IPS DF 19.7 (cell line): ENCODE data around the gene HIP1R.

Source experiments
- DNase-seq: peaks from one replicate; pipeline ENCODE4 v3.0.0-alpha.2; 2013; ENCODE audit warnings: low read depth, low spot score

The HIP1R gene

DNA sequence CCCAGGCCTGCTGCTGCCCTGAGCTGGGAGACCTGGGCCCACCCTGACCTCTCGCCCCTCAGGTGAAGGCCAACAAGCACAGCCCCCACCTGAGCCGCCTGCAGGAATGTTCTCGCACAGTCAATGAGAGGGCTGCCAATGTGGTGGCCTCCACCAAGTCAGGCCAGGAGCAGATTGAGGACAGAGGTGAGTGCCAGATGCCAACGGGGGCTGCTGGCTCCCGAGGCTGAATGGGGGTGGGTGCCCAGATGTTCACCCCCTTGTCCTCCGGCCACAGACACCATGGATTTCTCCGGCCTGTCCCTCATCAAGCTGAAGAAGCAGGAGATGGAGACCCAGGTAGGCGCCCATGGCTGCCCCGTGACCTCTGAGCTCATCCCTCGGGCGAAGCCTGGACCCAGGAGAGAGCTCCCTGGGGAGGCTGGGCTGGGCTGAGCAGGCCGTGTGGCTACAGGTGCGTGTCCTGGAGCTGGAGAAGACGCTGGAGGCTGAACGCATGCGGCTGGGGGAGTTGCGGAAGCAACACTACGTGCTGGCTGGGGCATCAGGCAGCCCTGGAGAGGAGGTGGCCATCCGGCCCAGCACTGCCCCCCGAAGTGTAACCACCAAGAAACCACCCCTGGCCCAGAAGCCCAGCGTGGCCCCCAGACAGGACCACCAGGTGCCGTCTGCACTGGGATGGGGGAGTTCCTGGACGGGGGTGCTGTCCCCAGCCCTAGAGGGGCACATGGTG lies 25.8 kb downstream of the HIP1R start:
- DNase-seq, result no peak

DNA sequence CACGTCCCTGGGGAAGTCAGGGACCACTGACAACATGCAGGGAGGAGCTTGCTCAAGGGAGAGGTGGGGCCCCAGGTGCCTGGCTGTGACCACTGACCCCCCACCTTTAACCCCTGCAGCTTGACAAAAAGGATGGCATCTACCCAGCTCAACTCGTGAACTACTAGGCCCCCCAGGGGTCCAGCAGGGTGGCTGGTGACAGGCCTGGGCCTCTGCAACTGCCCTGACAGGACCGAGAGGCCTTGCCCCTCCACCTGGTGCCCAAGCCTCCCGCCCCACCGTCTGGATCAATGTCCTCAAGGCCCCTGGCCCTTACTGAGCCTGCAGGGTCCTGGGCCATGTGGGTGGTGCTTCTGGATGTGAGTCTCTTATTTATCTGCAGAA lies 26.3 kb downstream of the HIP1R start:
- DNase-seq, result no peak

DNA sequence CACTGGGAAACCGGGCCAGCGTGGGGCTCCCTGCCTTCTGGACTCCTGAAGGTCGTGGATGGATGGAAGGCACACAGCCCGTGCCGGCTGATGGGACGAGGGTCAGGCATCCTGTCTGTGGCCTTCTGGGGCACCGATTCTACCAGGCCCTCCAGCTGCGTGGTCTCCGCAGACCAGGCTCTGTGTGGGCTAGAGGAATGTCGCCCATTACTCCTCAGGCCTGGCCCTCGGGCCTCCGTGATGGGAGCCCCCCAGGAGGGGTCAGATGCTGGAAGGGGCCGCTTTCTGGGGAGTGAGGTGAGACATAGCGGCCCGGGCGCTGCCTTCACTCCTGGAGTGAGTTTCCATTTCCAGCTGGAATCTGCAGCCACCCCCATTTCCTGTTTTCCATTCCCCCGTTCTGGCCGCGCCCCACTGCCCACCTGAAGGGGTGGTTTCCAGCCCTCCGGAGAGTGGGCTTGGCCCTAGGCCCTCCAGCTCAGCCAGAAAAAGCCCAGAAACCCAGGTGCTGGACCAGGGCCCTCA lies 26.9 kb downstream of the HIP1R start:
- no peak for DNase-seq

DNA sequence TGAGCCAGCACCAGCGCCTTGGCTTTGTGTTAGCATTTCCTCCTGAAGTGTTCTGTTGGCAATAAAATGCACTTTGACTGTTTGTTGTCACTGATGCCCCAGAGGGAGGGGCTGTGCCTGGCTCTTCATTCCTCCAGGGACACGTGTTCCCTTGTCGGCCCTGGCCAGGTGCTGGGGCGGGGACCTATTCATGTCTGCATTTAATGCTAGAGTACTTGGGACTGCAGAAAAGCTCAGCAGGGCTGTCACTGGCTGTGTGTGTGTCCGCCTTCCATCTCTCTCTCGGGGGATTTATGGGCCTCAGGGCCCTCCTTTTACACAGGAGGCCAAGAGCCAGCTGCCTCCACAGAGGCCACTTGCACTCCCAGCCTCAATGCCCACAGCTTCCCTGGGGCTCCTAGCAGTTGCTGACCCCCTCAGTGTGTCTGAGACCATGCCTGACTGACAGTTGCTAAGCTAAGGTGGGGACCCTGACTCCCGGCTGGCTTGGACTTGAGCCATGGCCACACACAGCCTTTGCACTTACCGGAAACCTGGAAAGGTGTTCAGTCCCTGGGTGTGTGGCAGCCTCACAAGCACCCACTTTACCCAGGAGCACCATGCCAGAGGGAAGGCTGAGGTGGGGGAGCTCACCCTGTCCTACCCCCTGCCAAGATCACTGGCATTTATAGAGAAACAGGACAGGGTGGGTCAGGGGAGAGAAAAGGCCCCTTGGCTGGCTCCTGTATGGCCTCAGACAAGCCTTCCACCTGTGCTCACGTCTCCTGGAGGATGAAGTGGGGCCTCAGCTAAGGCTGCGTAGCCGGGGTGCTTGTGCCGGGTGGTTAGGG lies 27.8 kb downstream of the HIP1R start:
- DNase-seq, result no peak

DNA sequence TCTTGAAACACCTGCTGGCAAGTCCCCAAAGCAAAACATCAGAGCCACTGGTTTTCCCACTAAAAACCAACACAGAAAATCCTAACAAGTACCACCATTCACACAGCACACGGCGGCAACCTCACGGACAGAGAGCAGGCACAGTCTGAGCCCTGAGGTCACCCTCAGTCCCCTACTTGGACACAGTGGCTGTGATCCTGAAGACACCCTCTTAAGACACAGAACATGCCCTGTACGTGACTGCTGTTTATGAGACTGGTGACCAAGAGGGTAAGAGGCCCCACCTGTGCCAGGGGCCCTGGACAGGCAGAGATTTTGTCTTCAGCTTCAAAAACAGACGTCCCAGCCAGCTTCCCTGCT lies 29.6 kb downstream of the HIP1R start:
- DNase-seq, result no peak

DNA sequence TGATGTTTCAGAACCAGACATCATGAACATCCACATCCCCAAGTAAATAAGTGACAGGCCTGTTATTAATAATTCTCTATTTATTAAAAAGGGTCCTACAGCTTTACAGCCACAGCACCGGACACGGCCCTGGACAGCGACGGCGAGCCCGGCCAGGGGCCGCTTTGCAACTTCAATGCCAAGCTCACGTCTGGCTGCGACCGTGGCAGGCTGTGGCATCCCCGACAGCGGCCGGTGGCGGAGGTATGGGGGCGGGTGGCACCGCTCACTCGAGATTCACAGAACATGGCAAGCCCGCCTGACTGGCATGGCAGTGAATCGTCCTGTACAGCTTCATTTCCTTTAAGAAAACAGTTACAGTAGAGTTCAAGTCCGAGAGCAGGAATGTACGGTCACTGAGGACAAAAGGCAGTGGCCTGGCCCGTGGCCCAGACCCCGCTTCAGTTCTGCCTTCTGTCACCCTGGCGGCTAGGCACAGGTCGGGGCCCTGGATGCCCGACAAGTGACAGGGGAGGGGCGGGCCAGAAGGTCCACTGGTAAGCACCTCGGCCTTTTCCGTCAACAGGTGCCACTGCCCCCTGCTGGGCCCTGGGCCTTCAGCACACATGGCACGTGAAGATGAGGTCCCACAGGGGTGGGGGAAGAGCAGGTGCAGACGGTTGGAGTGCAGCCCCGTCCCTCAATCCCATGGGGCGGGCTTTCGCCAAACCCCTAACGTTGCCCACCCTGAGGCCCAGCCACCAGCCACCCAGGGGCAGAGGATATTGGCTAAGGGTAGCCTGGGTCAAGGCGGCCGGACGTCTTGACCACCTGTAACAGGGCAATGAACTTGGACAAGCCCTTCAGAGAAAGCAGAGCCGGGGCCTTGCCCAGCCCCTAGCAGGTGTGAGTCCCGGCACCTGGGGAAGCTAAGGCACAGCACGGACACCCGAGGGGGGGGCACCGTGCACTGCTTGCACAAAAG lies 30.3 kb downstream of the HIP1R start:
- no peak for DNase-seq

DNA sequence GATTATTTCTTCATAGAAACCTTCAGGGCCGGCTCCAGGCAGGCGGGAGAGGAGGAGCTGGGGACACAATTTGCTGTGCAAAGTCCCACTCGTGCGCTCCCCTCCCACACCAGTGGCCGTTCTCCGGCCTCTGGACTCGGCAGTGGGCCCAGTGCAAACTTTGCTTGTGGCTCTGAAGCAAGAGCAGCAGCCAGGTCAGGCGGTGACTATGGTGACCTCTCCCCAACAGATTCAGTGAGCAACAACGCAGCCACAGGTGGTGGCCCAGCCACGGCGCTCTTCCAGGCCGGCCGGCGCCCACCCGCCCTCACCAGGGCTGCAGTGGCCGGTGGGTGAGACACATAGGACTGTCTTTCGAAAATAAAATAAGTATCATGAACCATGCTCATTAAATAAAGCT lies 31.1 kb downstream of the HIP1R start:
- DNase-seq, result no peak

DNA sequence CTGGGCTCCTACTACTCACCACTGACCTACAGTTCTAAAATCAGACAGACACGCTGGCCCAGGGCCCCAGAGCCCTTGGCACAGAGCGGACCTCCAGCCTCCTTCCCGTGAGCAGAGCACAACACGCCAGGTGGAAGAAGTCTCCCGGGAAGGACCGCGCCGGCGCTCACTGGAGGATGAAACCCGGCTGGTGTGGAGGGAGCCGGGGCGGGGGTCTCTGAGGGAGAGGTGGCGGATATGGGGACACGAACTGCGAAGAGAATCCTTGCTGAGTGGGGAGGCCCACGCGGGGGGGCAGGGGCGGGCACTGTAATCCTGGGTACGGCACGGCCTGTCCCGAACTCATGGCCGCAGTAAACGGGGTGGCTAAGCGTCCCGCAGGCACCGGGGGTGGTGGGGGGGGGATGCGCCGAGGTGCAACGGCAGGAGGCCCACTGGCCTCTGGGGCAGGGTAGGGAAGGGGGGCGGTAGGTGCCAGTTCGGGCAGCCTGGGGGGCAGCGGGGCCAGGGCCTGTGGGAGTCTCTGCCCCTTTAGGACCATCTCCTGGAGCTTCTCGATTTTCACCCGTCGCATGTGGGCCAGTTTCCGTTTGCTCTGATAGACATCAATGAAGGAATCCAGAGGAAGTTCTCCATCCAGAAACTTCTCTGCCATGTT lies 31.8 kb downstream of the HIP1R start:
- DNase-seq, result no peak

DNA sequence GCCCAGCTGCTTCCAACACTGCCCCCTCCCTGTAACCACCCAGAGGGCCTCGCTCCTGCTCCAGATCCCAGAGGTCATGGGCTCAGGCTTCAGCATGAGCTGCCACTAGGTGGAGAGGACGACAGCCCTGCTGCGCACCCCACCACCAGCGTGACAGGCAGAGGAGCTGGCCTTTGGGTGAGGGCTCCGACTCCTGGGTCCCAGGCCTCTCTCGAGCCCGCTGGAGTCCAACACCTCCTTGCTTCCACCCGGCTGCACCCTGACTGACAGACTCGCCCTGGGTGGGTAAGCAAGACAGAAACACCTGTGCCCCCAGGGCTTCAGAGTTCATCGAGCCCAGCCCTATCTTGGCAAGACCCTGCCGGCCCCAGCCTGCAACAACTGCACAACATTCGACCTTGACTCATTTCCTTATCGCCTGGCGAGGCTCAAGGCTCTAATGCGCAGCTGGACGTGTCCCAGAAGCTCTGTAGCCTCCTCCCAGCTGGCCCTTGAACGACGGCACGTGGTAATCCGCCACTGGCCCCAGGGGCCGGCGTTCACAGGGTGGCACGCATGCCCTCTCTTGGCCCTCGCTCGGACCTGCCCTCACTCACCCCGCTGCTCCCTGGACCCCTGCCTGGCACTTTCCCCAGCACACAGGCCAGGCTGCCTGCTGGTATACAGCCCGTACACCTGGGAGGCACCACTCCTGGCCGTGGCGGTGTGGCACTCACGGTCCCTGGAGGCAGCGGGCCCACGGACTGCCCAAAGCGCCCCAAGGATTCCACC lies 32.6 kb downstream of the HIP1R start:
- no peak for DNase-seq

DNA sequence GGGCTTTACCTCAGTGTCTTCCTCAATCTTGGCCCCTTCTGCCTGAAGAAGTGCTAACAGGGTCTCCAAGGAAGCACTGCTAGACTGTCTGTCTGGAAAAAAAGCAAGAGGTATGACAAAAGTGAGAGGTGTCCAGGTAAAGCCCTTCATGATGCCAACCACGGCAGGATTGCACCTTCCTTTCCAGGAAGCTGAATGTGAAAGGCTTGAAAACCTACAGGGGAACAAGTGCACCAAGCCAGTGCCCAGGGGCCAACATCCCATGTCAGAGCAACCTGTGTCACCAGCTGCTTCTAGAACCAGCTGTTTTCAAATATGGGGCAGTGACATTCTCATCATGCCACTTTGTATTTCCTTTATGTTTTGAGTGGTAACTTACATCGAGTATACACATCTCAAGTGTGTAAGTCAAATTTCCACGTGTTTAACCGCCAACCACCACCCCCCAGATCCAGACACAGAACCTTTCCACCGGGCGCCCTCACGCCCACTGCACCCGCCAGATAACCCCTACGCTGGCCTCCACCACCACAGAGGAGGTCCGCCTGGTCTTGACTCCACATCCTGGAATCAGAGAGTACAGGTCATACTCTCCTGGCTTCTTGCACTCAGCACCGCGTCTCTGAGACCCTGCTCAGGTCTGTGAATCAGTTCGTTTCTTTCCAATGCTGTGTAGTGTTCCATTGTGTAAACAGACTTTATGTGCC lies 33.4 kb downstream of the HIP1R start:
- no peak for DNase-seq

DNA sequence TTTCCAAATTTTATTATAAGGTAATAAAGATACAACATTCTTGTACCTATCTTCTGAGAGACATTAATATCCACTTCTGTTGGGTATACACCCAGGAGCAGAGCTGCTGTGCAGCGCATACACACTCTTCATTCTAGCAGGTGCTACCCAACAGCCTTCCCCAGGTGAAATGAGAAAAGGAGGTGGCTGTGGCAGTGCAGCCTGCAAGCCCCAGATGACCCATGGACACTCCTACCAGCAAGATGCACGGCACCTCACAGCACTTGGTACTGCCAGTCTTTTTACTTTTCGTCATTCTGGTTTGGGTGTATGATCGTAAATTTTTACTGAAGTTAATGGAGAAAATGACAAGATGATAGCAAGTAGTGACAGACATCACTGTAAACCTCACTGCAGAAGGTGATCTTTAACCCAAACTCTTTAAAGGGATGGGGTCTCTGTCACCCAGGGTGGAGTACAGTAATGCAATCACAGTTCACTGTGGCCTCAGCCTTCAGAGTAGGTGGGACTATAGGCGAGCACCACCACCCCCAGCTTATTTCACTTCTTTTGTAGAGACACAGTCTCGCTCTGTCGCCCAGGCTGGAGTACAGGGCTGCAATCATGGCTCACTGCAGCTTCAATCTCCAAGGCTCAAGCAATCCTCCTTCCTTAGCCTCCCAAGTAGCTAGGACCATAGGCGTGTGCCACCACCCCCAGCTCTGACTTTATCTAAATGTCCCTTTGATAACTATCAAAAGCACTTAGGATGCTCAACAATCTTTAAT lies 34.1 kb downstream of the HIP1R start:
- DNase-seq, result no peak

DNA sequence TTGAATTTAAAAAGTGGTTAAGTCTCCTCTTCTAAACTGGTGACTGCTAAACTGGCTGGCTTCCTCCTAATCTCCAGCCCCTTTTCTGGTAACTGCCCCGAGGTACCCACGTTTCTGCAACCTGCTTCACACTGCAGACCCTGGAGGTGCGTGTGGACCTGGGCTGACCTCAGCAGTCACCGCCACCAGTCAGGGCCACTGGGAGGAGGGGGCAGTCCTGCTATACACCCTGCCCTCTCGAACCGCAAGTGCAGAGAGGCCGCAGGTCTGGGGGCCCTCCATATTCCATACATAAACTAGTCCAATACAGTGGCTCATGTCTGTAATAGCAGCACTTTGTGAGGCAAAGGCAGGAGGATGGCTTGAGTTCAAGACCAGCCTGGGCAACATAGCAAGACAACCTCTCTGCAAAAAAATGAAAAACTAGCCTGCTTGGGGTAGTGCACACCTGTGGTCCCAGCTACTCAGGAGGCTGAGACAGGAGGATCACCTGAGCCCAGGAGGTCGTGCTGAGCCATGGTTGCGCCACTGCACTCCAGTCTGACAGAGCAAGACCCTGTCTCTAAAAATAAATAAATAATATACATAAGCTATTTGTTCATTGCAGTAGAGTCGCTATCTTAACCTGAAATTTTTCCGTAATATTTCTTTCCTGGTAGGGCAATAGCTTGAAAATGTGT lies 35.0 kb downstream of the HIP1R start:
- no peak for DNase-seq

DNA sequence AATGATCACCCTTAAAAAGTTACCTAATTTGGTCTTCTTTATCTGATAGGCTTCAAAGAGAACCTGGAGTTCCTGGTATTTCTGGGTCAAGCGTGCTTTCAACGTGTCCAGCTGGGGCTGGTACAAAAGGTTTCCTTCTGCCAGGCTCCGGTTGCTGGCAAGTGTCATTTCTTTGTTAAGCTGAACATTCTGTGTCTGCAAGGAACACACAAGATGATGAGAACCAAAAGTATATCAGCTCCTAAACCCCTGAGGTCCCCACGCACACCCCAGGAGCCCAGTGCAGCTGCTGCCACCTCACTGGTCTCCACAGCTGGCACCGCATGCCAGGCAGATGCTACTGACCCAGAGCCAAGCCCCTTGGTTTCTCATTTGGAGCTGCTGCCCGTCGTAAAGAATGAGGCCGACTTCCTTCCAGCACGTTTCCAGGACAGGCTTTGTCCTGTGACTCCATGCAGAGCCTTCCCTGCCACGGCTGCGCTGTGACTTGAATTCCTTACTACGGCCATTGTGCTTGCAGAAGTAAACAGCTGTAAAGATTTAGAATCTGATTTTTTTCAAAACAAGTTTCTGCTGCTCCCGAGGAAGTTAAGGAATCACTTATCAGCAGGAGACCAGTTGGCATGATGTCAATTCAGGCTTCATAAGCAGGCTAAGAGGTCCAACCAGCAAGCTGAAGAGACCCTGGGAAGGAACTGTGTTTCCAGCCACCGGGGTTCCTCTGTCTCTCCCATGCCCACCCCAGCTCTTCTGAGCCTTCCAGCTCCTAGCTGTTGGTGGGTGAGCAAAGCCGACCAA lies 35.8 kb downstream of the HIP1R start:
- no peak for DNase-seq

DNA sequence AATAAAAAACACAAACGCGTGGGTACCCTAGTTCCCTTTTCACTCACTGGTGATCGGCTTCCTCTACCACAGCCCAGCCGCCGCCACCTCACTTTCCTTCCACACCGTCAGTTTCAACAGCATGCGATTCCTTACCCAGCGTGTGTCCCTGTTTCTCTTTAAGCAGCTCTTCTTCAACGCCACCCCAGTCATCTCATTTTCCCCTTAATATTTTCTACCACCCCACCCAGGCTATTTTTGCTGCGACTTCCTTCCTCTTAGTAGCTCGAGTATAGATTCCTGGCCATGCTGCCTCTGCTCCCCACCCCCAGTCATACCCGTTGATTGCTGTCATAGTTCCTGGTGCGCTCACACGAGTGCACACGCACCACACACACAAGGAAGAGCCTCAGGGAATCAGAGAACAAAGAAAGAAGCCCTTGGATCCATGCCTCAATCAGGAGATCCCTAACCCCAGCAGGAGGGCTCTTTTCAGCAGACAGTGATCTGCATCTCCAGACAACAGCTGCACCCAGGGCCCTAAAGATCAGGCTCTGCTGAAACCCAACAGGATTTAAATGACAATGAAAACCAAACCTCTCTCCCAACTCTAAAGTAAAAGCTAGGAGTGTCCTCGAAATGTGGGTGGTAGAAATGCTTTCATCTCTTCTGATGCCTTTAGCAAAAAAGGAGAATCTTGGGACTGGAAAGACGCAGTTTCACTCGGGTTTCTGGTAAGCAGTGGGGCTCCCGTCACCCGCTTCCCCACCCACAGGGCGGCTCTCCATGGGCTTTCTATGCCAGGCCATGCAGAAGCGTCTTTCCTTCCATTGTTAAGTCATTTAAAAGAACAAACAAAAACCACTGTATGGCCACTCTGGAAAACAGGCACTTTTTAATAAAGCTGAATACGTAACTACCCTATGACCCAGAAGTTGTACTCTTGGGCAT lies 36.9 kb downstream of the HIP1R start:
- peak; percentile 100 for DNase-seq

DNA sequence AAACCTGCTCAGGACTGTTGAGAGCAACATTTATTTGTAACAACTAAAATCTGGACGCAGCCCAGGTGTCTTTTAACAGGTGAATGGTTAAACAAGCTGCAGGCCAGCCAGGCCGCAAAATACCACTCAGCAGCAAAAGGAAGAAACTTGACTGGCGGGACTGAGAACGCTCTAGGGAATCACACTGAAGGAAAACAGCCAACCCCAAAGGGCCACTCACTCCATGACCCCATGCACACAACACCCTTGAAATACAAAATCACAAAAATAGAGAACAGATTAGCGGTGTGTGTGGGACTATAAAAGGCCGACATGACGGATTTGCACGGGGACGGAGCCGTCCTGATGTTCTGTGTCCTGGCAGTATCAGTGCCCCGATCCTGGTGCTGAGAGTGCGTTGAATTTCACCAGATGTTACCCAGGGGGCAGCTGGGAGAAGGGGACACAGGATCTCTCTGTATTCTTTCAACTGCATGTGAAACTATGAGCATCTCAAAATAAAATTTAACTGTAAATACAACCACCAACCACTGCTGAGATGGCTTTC lies 37.6 kb downstream of the HIP1R start:
- DNase-seq, result no peak

DNA sequence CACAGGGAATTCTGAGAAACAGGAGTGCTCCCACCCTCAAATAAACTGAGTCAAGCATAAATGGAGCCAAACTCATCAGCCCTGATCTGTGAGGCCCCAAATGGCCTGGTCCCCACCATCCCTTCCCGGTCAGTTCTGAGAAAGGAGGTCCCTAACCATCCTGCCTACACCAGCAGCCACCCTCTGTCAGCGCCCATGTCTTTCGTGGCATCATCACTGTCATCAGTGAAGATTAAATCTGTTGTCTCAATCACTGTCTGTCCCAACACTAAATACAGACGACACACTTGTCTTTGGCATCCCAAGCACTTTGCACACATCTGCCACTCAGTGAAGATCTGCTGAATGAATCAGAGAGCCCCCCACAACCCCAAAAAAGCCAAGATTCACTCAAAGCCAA lies 38.3 kb downstream of the HIP1R start:
- DNase-seq, result no peak
